ENCODE measurements around the gene NEK2.

The NEK2 gene

DNA sequence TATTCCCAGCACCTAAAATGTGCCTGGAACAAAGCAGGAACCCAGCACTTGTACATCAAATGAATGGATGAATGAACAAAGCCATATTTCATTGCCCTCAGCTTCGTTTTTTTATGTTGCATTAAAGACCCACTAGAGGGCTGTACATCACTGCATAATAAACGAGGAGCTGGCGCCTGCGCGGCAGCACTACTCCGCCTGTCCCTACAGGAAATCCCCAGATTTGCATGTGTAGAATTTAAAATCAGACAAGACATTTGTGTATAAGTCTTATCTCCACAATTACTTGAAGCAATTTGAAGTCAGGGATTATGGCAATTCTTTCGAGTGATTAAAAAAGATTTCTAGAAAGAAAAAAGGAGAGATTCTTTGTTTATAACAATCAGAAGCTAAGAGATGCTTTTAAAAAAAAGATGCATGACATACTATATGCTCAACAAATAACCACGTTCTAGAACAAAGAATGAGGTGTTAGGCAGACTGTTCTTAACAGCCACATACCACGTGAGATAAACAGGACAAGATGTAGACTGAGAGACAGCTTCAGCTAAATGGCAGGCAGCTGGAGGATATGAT lies 5.4 kb upstream of the NEK2 start:
- no peak overlapping the region for H3K4me3 ChIP-seq (ENCODE audit: low read depth, low read length)
- TF ChIP-seq, protein P1, sequence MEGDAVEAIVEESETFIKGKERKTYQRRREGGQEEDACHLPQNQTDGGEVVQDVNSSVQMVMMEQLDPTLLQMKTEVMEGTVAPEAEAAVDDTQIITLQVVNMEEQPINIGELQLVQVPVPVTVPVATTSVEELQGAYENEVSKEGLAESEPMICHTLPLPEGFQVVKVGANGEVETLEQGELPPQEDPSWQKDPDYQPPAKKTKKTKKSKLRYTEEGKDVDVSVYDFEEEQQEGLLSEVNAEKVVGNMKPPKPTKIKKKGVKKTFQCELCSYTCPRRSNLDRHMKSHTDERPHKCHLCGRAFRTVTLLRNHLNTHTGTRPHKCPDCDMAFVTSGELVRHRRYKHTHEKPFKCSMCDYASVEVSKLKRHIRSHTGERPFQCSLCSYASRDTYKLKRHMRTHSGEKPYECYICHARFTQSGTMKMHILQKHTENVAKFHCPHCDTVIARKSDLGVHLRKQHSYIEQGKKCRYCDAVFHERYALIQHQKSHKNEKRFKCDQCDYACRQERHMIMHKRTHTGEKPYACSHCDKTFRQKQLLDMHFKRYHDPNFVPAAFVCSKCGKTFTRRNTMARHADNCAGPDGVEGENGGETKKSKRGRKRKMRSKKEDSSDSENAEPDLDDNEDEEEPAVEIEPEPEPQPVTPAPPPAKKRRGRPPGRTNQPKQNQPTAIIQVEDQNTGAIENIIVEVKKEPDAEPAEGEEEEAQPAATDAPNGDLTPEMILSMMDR (IDR thresholded peaks at IDR 0.05; ENCODE audit: borderline replicate concordance, insufficient read depth, low read depth, low read length) = peak; percentile 52; the same call in 1 of the 2 replicates

DNA sequence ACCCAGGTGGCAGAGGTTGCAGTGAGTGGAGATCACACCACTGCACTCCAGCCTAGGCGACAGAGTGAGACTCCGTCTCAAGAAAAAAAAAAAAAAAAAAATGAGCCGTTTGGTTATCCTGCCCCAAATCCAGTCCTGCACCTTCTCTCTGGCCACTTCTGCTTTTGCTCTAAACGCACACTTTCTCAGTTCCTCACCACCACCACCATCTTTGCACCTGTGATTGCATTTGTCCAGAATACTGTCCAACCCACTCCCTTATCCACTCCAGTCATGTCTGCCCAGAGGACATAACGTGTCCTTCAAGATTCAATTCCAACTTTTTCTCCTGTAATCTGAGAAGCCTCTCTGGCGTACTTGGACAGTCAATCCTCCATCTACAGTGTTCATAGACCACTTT lies 2.2 kb upstream of the NEK2 start:
- TF ChIP-seq, protein P1 (IDR thresholded peaks at IDR 0.05; ENCODE audit: borderline replicate concordance, insufficient read depth, low read depth, low read length) = no peak
- no peak overlapping the region for H3K4me3 ChIP-seq (ENCODE audit: low read depth, low read length)

DNA sequence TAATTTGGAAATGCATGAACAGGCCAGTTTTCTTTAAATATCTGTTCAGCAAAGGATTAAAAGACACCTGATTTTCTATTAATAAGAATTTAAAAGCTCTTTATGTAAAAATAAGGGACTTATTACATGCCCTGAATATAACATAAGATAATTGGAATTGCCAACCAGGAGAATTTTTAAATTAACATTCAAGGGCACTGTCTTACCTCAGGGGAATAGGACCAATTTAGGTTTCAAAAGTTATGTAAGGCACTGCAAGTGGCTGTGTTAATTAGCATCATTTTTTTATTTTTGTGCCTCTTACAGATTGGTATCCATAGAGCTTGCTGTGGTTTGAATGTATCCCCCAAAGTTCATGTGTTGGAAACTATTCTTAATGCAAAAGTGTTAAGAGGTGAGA lies 1.3 kb upstream of the NEK2 start:
- TF ChIP-seq, protein P1 (IDR thresholded peaks at IDR 0.05; ENCODE audit: borderline replicate concordance, insufficient read depth, low read depth, low read length) = no peak
- H3K4me3 ChIP-seq (ENCODE audit: low read depth, low read length) = no peak overlapping the region

DNA sequence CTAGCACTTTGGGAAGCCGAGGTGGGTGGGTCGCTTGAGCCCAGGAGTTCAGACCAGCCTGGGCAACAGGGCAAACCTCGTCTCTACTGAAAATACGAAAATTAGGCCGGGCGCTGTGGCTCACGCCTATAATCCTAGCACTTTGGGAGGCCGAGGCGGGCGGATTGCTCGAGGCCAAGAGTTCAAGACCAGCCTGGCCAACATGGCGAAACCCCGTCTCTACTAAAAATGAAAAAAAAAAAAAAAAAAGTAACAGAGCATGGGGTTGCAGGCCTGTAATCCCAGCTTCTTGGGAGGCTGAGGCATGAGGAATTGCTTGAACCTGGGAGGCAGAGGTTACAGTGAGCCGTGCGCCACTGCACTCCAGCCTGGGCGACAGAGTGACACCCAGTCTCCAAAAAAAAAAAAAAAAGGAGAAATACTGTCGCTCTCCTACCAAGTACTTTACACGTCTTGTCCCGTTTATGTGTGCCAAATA lies 724 bp upstream of the NEK2 start:
- peak overlapping the region; percentile 78 for H3K4me3 ChIP-seq (ENCODE audit: low read depth, low read length)
- TF ChIP-seq, protein P1 (IDR thresholded peaks at IDR 0.05; ENCODE audit: borderline replicate concordance, insufficient read depth, low read depth, low read length) = no peak

DNA sequence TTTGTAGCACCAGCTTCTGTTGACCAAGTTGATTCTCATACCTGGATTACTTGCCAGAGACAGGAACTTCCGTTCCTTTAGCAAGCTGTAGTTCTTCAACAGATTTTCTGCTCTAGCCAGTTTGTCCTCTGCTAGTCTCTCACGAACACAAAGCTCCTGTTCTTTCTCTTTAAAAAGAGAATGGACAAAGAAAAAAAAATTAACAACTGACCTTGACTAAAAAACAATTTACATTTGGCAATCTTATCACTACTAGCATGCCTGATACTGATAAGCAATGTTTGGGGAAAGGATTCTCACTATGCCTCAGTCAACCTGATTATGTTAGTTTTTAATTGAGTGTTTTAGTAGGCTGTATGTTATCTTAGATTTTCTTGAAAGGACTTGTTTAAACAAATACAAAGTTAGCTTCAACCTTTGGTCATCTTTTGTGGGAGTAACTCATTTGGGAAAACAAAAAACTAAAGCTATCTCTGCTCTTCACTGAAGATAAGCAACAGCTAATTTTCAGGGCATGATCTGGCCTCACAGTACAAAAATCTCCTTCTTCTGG lies 8.3 kb downstream of the NEK2 start:
- no peak overlapping the region for H3K4me3 ChIP-seq (ENCODE audit: low read depth, low read length)
- TF ChIP-seq, protein P1 (IDR thresholded peaks at IDR 0.05; ENCODE audit: borderline replicate concordance, insufficient read depth, low read depth, low read length) = no peak

DNA sequence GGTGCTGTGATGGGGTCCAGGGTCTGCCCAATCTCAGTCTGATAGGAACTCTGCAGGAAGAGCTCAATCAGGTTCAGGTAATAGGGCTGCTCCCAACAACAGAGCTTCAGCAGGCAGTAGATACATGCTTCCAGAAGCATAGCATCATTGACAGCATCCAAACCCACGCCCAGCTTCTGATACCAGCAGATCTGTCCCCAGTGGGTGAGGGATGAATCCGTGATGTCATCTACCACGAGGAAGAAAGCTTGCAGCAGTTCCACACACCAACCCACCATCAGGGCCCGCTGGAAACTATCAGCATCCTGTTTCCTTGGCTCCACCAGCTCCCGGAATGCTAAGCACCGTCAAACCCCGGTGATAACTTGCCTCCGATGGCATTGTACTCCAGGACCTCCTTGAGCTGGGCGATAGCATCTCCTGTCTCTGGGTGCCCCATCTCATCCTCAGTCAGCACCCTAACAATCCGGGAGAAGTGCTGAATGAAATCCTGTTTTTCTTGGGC lies 14.7 kb downstream of the NEK2 start:
- no peak overlapping the region for H3K4me3 ChIP-seq (ENCODE audit: low read depth, low read length)
- TF ChIP-seq, protein P1 (IDR thresholded peaks at IDR 0.05; ENCODE audit: borderline replicate concordance, insufficient read depth, low read depth, low read length) = no peak

DNA sequence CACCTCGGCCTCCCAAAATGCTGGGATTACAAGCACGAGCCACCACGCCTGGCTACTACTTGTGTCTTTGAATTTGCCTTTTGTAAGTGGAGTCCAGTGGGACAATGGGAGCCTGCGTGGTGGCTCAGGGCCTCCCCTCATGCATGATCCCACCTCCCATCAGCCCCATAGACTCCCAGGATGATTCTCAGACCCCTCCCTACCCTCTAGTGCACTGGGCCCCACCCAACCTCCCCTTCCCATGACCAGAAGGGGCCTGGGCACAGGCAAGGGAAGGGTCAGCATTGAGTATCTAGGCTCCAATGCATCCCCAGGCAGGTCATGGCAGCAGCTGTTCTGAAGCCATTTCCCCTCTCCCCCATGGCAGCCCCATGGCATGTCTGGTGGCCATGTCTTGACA lies 18.7 kb downstream of the NEK2 start:
- no peak overlapping the region for H3K4me3 ChIP-seq (ENCODE audit: low read depth, low read length)
- TF ChIP-seq, protein P1 (IDR thresholded peaks at IDR 0.05; ENCODE audit: borderline replicate concordance, insufficient read depth, low read depth, low read length) = no peak

Data from GM12875 (cell line).